Smooth muscle cell (in vitro differentiated cells): ENCODE data around the gene RNF112. TPM values are rescaled to one million over a fixed set of nuclear protein-coding genes. Genes with fewer than 3 reads are reported as not detected.
A peak's percentile ranks its signal among the peaks of the same experiment; 100 is the strongest.

ENCODE experiments used
- DNase-seq: peaks from one replicate; lab custom pipeline; 2025; ENCODE audit not compliant: unreplicated experiment; lab: John Stamatoyannopoulos, UW
- H2AFZ ChIP-seq: fragments of 200-600 bp; sonication (generic); 2 replicates; pipeline ENCODE4 v1.6.0; 2016; ENCODE audit warnings: antibody characterized with exemption, low read depth, mild to moderate bottlenecking
- H3F3A ChIP-seq: fragments of 200-600 bp; sonication (generic); 2 replicates; pipeline ENCODE4 v1.6.0; 2017; ENCODE audit warnings: antibody characterized with exemption, low read depth
- H3K27ac ChIP-seq: fragments of 200-600 bp; sonication (generic); 2 replicates; pipeline ENCODE4 v1.5.1; 2016; ENCODE audit warnings: low read depth, mild to moderate bottlenecking
- H3K27me3 ChIP-seq: fragments of 200-600 bp; sonication (generic); 2 replicates; pipeline ENCODE4 v1.6.1; 2016; ENCODE audit warnings: low read depth, mild to moderate bottlenecking
- H3K36me3 ChIP-seq: fragments of 200-600 bp; sonication (generic); 2 replicates; pipeline ENCODE4 v1.5.1; 2016; ENCODE audit warnings: low read depth
- H3K4me1 ChIP-seq: fragments of 200-600 bp; sonication (generic); 2 replicates; pipeline ENCODE4 v1.5.1; 2016; ENCODE audit warnings: low read depth
- H3K4me2 ChIP-seq: fragments of 200-600 bp; sonication (generic); 2 replicates; pipeline ENCODE4 v1.6.0; 2016; ENCODE audit warnings: mild to moderate bottlenecking
- H3K4me3 ChIP-seq: fragments of 200-600 bp; sonication (generic); 2 replicates; pipeline ENCODE4 v1.5.1; 2016; ENCODE audit warnings: mild to moderate bottlenecking
- H3K79me2 ChIP-seq: fragments of 200-600 bp; sonication (generic); 2 replicates; pipeline ENCODE4 v1.6.0; 2016; ENCODE audit warnings: low read depth, mild to moderate bottlenecking
- H3K9ac ChIP-seq: fragments of 200-600 bp; sonication (generic); 2 replicates; pipeline ENCODE4 v1.6.0; 2016; ENCODE audit warnings: low read depth
- H3K9me3 ChIP-seq: fragments of 200-600 bp; sonication (generic); replicated peaks from 2 replicates; pipeline ENCODE4 v1.5.1; 2016; ENCODE audit warnings: low read depth
- H4K20me1 ChIP-seq: fragments of 200-600 bp; sonication (generic); 2 replicates; pipeline ENCODE4 v1.6.0; 2016; ENCODE audit warnings: low read depth
- CTCF ChIP-seq: fragments of 200-600 bp; sonication (generic); IDR thresholded peaks from 2 replicates; pipeline ENCODE4 v1.5.1; 2017; ENCODE audit warnings: borderline replicate concordance, mild to moderate bottlenecking, antibody characterized with exemption; ENCODE audit not compliant: insufficient read depth, poor library complexity, severe bottlenecking
- WGBS: methylation state at CpG from one replicate; pipeline ENCODE4 v1.1.7; 2016; ENCODE audit warnings: low lambda C conversion rate; 5-methylcytosine and 5-hydroxymethylcytosine counted together
- polyA plus RNA-seq: library from polyadenylated mRNA; unstranded; fragments of >200 nt; fragmentation: Nextera tagmentation; extraction: Ambion mirVana; gene quantifications from 2 replicates; pipeline ENCODE4 v1.2.1, GENCODE V29; 2016
- total RNA-seq: library from RNA; depleted of rRNA; stranded (reverse); fragments of >200 nt; gene quantifications from 2 replicates; pipeline ENCODE4 v1.2.3, GENCODE V29; 2014

The RNF112 gene
- total and polyA plus RNA-seq, 2 experiments from 2014 or later: 4.6 to 7.2 TPM

GRCh38 chr17:19409509-19409908, 1.5 kb upstream of the RNF112 start:
- no peak for TF ChIP-seq CTCF
- Histone ChIP-seq H3K9me3 (no peaks in the 10 kb centered on the region), H3K4me2 (peak overlapping the region; percentile 4), H3K9ac (no peak overlapping the region), H3K4me3 (no peak overlapping the region), H3F3A (peaks cover 9% of the 10 kb centered on the region), H2AFZ (no peak overlapping the region), H3K27ac (peak overlapping the region; percentile 50), H3K79me2 (no peaks in the 10 kb centered on the region), H4K20me1 (no peaks in the 10 kb centered on the region), H3K27me3 (no peaks in the 10 kb centered on the region), H3K4me1 (peaks cover 10% of the 10 kb centered on the region), H3K36me3 (no peaks in the 10 kb centered on the region)
- WGBS: 21% methylated on average over 3 of the region's 3 CpGs
- no peak for DNase-seq

- DNase-seq: no peak
- Histone ChIP-seq H3K9ac (no peak overlapping the region), H3K79me2 (no peaks in the 10 kb centered on the region), H3F3A (peaks cover 9% of the 10 kb centered on the region), H3K27ac (peak overlapping the region; percentile 32), H4K20me1 (no peaks in the 10 kb centered on the region), H3K9me3 (no peaks in the 10 kb centered on the region), H3K4me1 (peaks cover 10% of the 10 kb centered on the region), H3K4me3 (no peak overlapping the region), H3K27me3 (no peaks in the 10 kb centered on the region), H2AFZ (no peak overlapping the region), H3K36me3 (no peaks in the 10 kb centered on the region), H3K4me2 (no peak overlapping the region)
- 94% methylated on average over 6 of the region's 6 CpGs for WGBS
- no peak for TF ChIP-seq CTCF
These were observed 941 bp upstream of the RNF112 start for GRCh38 chr17:19410091-19410490.

GRCh38 chr17:19411631-19412030, 599 bp downstream of the RNF112 start:
- no peak for TF ChIP-seq CTCF
- Histone ChIP-seq H3K4me1 (peaks cover 10% of the 10 kb centered on the region), H3K79me2 (no peaks in the 10 kb centered on the region), H2AFZ (no peak overlapping the region), H3K9me3 (no peaks in the 10 kb centered on the region), H3K4me3 (no peak overlapping the region), H3F3A (peaks cover 9% of the 10 kb centered on the region), H3K36me3 (no peaks in the 10 kb centered on the region), H3K4me2 (peak overlapping the region; percentile 67), H3K27ac (no peak overlapping the region), H3K9ac (no peak overlapping the region), H4K20me1 (no peaks in the 10 kb centered on the region), H3K27me3 (no peaks in the 10 kb centered on the region)
- 94% methylated on average over 9 of the region's 9 CpGs for WGBS
- DNase-seq: no peak

GRCh38 chr17:19412510-19412909, 1.5 kb downstream of the RNF112 start:
- peaks cover 10% of the 10 kb centered on the region for H3K4me1 ChIP-seq
- H3K36me3 ChIP-seq: no peaks in the 10 kb centered on the region
- no peak overlapping the region for H3K4me2 ChIP-seq
- H3K4me3 ChIP-seq: no peak overlapping the region
- H3K9ac ChIP-seq: no peak overlapping the region
- H3K79me2 ChIP-seq: no peaks in the 10 kb centered on the region
- 95% methylated on average over 16 of the region's 16 CpGs for WGBS
- no peaks in the 10 kb centered on the region for H4K20me1 ChIP-seq
- no peak for DNase-seq
- no peak overlapping the region for H3K27ac ChIP-seq
- no peaks in the 10 kb centered on the region for H3K27me3 ChIP-seq
- no peak overlapping the region for H2AFZ ChIP-seq
- peaks cover 9% of the 10 kb centered on the region for H3F3A ChIP-seq
- no peak for TF ChIP-seq CTCF
- H3K9me3 ChIP-seq: no peaks in the 10 kb centered on the region
